ENCODE results near the gene NPR2.

Gene NPR2

GRCh38 chr9:35798658-35799374 is 7.4 kb downstream of the NPR2 start:
- no peak overlapping the region for H3K27ac ChIP-seq (ENCODE audit: insufficient read depth, low read depth, low read length, poor library complexity, severe bottlenecking)
- H3K9me3 ChIP-seq (ENCODE audit: control insufficient read depth, low read length) = no peaks in the 10 kb centered on the region
- no peak overlapping the region for H3K4me3 ChIP-seq (ENCODE audit: insufficient read depth, low read depth, low read length)
- WGBS, 2 experiments = 96 to 97% methylated on average over 4 of the region's 4 CpGs
- no peaks in the 10 kb centered on the region for H3K27me3 ChIP-seq (ENCODE audit: control insufficient read depth, insufficient read depth, low read length, poor library complexity, severe bottlenecking)
- peaks cover 3% of the 10 kb centered on the region for H3K36me3 ChIP-seq (ENCODE audit: control insufficient read depth, insufficient read depth, low read length)
- H3K4me1 ChIP-seq (ENCODE audit: control insufficient read depth, insufficient read depth, low read length) = no peaks in the 10 kb centered on the region

DNA sequence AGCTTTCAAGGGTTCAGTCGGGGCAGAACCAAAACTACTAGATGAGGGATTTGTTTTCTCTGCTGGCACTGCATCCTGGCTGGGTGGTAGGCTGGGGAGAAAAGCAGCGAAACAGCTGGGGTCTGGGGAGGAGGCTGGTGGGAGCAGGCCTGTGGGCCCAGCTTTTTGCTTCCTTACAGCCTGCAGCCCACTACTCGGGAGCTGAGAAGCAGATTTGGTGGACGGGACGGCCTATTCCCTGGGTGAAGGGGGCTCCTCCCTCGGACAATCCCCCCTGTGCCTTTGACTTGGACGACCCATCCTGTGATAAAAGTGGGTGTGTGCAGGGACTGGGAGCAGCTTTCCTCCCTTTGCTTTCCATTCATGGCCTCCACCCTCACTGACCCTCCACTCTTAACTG is 9.1 kb downstream of the NPR2 start:
- Histone ChIP-seq H3K4me1 (ENCODE audit: control insufficient read depth, insufficient read depth, low read length) (no peaks in the 10 kb centered on the region), H3K4me3 (ENCODE audit: insufficient read depth, low read depth, low read length) (no peak overlapping the region), H3K27me3 (ENCODE audit: control insufficient read depth, insufficient read depth, low read length, poor library complexity, severe bottlenecking) (no peaks in the 10 kb centered on the region), H3K27ac (ENCODE audit: insufficient read depth, low read depth, low read length, poor library complexity, severe bottlenecking) (no peak overlapping the region), H3K9me3 (ENCODE audit: control insufficient read depth, low read length) (no peaks in the 10 kb centered on the region), H3K36me3 (ENCODE audit: control insufficient read depth, insufficient read depth, low read length) (peaks cover 8% of the 10 kb centered on the region)
- 90 to 91% methylated on average over 7 of the region's 7 CpGs for WGBS, 2 experiments

DNA sequence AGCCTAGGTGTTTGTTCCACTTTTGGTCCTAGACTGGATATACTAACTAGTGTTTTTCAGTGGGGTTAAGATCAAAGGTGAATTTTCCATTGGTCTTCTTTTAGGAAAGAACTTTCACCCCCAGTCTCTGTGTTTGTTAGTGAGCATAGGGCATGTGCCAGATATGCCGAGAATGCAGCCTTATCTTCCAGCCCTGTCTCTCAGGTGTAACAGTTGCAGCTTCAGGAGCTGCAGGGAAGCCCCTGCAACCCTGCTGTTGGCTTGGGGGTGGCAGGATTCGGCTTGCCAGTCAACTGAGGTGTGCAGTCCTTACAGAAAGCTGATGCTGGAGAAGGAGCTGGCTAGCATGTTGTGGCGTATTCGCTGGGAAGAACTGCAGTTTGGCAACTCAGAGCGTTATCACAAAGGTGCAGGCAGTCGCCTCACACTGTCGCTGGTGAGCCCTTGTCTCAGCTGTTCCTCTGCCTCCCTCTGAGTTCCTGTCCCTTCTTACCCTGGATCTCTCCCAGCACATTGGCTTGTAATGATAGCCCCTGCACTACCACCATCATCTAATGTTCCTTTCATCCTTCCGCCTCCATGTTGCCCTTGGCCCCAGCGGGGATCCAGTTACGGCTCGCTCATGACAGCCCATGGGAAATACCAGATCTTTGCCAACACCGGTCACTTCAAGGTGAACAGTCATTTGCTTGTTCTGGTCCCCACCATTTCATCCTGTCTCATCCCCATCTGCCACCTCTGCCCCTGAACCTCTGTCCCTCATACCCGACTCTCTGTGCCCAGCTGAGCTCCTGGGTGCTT is 10.1 kb downstream of the NPR2 start:
- 92 to 95% methylated on average over 13 of the region's 13 CpGs for WGBS, 2 experiments
- H3K27me3 ChIP-seq (ENCODE audit: control insufficient read depth, insufficient read depth, low read length, poor library complexity, severe bottlenecking) = no peaks in the 10 kb centered on the region
- H3K27ac ChIP-seq (ENCODE audit: insufficient read depth, low read depth, low read length, poor library complexity, severe bottlenecking) = no peak overlapping the region
- H3K4me1 ChIP-seq (ENCODE audit: control insufficient read depth, insufficient read depth, low read length) = no peaks in the 10 kb centered on the region
- peaks cover 14% of the 10 kb centered on the region for H3K36me3 ChIP-seq (ENCODE audit: control insufficient read depth, insufficient read depth, low read length)
- no peaks in the 10 kb centered on the region for H3K9me3 ChIP-seq (ENCODE audit: control insufficient read depth, low read length)
- H3K4me3 ChIP-seq (ENCODE audit: insufficient read depth, low read depth, low read length) = no peak overlapping the region

DNA sequence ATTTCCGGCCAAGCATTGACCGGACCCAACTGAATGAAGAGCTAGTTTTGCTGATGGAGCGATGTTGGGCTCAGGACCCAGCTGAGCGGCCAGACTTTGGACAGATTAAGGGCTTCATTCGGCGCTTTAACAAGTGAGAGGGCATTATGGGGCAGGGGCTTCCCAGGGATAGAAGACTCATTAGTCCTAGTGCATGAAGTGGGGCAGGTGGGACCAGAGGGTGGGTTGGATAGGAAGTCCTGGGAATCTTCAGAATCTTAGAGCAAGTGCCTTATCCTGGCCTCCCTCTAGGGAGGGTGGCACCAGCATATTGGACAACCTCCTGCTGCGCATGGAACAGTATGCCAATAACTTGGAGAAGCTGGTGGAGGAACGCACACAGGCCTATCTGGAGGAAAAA is 14.7 kb downstream of the NPR2 start:
- H3K4me1 ChIP-seq (ENCODE audit: control insufficient read depth, insufficient read depth, low read length) = no peaks in the 10 kb centered on the region
- peaks cover 17% of the 10 kb centered on the region for H3K36me3 ChIP-seq (ENCODE audit: control insufficient read depth, insufficient read depth, low read length)
- no peaks in the 10 kb centered on the region for H3K9me3 ChIP-seq (ENCODE audit: control insufficient read depth, low read length)
- H3K4me3 ChIP-seq (ENCODE audit: insufficient read depth, low read depth, low read length) = no peak overlapping the region
- no peak overlapping the region for H3K27ac ChIP-seq (ENCODE audit: insufficient read depth, low read depth, low read length, poor library complexity, severe bottlenecking)
- no peaks in the 10 kb centered on the region for H3K27me3 ChIP-seq (ENCODE audit: control insufficient read depth, insufficient read depth, low read length, poor library complexity, severe bottlenecking)
- 96% methylated on average over 8 of the region's 8 CpGs for WGBS, 2 experiments

GRCh38 chr9:35808433-35808832 is 17.0 kb downstream of the NPR2 start:
- Histone ChIP-seq H3K27ac (ENCODE audit: insufficient read depth, low read depth, low read length, poor library complexity, severe bottlenecking) (no peak overlapping the region), H3K36me3 (ENCODE audit: control insufficient read depth, insufficient read depth, low read length) (peaks cover 14% of the 10 kb centered on the region), H3K9me3 (ENCODE audit: control insufficient read depth, low read length) (no peaks in the 10 kb centered on the region), H3K4me1 (ENCODE audit: control insufficient read depth, insufficient read depth, low read length) (peaks cover 5% of the 10 kb centered on the region), H3K27me3 (ENCODE audit: control insufficient read depth, insufficient read depth, low read length, poor library complexity, severe bottlenecking) (no peaks in the 10 kb centered on the region), H3K4me3 (ENCODE audit: insufficient read depth, low read depth, low read length) (no peak overlapping the region)
- WGBS, 2 experiments = 93 to 95% methylated on average over 9 of the region's 9 CpGs

DNA sequence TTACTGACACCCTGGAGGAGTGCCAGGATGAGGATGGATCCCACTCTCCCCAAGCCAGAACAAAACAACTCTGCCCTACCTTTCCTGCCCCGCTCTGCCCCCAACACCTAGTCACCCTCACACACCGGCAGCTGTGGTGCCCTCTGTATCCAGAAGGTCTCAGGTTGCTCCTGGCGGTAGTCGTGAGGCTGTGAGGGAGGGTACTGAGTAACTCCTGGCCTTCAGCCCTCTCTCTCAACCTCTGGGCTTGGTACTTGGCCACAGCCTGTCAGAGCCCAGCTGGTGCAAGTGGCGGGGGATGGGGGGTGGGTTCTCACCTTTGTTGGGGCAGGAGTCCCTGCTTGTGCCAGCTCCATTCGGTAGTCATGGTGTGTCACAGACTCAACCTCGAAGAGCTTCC is 18.7 kb downstream of the NPR2 start:
- Histone ChIP-seq H3K36me3 (ENCODE audit: control insufficient read depth, insufficient read depth, low read length) (peaks cover 13% of the 10 kb centered on the region), H3K4me1 (ENCODE audit: control insufficient read depth, insufficient read depth, low read length) (peaks cover 13% of the 10 kb centered on the region), H3K27me3 (ENCODE audit: control insufficient read depth, insufficient read depth, low read length, poor library complexity, severe bottlenecking) (no peaks in the 10 kb centered on the region), H3K4me3 (ENCODE audit: insufficient read depth, low read depth, low read length) (no peak overlapping the region), H3K27ac (ENCODE audit: insufficient read depth, low read depth, low read length, poor library complexity, severe bottlenecking) (no peak overlapping the region), H3K9me3 (ENCODE audit: control insufficient read depth, low read length) (no peaks in the 10 kb centered on the region)
- WGBS, 2 experiments = 87 to 90% methylated on average over 7 of the region's 7 CpGs

GRCh38 chr9:35811381-35812024 is 20.1 kb downstream of the NPR2 start:
- Histone ChIP-seq H3K27me3 (ENCODE audit: control insufficient read depth, insufficient read depth, low read length, poor library complexity, severe bottlenecking) (no peaks in the 10 kb centered on the region), H3K4me3 (ENCODE audit: insufficient read depth, low read depth, low read length) (peak overlapping the region; percentile 33), H3K4me1 (ENCODE audit: control insufficient read depth, insufficient read depth, low read length) (peaks cover 13% of the 10 kb centered on the region), H3K27ac (ENCODE audit: insufficient read depth, low read depth, low read length, poor library complexity, severe bottlenecking) (no peak overlapping the region), H3K36me3 (ENCODE audit: control insufficient read depth, insufficient read depth, low read length) (peaks cover 3% of the 10 kb centered on the region), H3K9me3 (ENCODE audit: control insufficient read depth, low read length) (no peaks in the 10 kb centered on the region)
- WGBS, 2 experiments = 44 to 47% methylated on average over 12 of the region's 12 CpGs

DNA sequence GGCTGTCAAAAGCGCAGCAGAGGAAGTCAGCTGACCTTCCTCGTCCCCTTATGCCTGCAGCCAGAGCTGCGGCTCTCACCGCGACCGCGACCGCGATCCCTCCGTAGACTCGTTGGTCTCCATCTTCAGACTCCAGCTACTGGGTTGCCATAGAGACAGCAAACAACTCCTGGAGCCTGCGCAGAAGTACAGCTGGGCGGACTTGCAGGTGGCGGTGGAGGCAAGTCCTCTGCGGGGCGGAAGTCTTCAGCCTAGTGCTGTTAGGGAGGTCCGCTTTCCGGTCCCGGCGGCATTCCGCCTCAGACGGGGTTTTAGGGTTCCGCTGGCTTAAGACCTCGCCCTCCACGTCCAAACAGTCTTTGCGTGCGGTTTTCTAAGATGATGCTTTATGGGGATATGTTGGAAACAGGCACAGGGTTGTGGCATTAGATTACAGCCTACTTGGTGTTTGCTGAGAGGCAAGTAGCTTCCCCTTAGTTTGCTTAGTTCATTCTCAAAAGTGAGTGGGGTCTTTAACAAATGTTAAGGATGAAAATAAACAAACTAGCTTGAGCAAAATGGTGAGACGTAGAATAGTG is 20.7 kb downstream of the NPR2 start, which contains the start of gene SPAG8:
SPAG8 (minus strand) TSS at position 238 of the 578 bp plus-strand sequence; CDS start at position 123, 115 bp downstream.
- peak within 1 kb of the TSS; percentile 33 for H3K4me3 ChIP-seq (ENCODE audit: insufficient read depth, low read depth, low read length)
- 4 to 6% methylated on average over 28 of the region's 28 CpGs for WGBS, 2 experiments
- H3K27me3 ChIP-seq (ENCODE audit: control insufficient read depth, insufficient read depth, low read length, poor library complexity, severe bottlenecking) = no peaks in the 10 kb centered on the region
- peaks cover 3% of the 10 kb centered on the region for H3K36me3 ChIP-seq (ENCODE audit: control insufficient read depth, insufficient read depth, low read length)
- no peaks in the 10 kb centered on the region for H3K9me3 ChIP-seq (ENCODE audit: control insufficient read depth, low read length)
- H3K4me1 ChIP-seq (ENCODE audit: control insufficient read depth, insufficient read depth, low read length) = peaks cover 13% of the 10 kb centered on the region
- H3K27ac ChIP-seq (ENCODE audit: insufficient read depth, low read depth, low read length, poor library complexity, severe bottlenecking) = no peak within 1 kb of the TSS

DNA sequence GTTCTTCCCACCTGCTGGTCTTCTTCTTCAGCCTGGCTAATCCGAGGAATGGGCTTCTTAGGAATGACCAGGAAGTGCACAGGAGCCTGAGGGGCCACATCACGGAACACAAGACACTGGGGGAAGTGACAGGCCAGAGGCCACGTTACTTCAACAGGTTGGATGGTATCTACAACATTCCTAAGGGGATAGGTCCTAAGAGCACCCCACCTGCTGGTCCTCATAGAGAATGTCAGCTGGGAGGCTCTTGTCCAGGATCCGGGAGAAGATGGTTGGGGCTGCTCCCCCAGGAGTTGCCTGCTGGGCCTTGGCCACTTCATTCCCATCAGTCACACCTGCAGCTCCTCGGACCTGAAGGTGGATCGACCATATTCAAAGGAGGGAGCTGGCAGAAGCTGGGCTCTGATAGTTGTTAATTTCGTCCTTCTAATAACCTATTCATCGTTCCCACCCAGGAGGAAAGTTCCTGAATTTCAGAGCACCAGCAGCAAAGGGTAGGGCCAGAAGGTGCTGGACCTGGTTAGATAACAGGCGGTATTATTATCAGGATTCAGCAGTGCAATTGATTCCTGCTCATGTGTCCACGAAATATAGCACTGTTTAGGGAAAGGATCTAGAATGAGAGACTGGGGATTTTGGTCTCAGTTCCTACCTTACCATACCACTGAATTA is 22.2 kb downstream of the NPR2 start:
- WGBS, 2 experiments = 89 to 90% methylated on average over 10 of the region's 10 CpGs
- Histone ChIP-seq H3K4me1 (ENCODE audit: control insufficient read depth, insufficient read depth, low read length) (peaks cover 13% of the 10 kb centered on the region), H3K9me3 (ENCODE audit: control insufficient read depth, low read length) (no peaks in the 10 kb centered on the region), H3K36me3 (ENCODE audit: control insufficient read depth, insufficient read depth, low read length) (peaks cover 3% of the 10 kb centered on the region), H3K27me3 (ENCODE audit: control insufficient read depth, insufficient read depth, low read length, poor library complexity, severe bottlenecking) (no peaks in the 10 kb centered on the region), H3K4me3 (ENCODE audit: insufficient read depth, low read depth, low read length) (peak overlapping the region; percentile 72), H3K27ac (ENCODE audit: insufficient read depth, low read depth, low read length, poor library complexity, severe bottlenecking) (peak overlapping the region; percentile 93)

Data from ectodermal cell (in vitro differentiated cells).